Fibroblast of the aortic adventitia (primary cell): ENCODE measurements around the gene NEIL3. TPM values are rescaled to one million over a fixed set of nuclear protein-coding genes. Genes with fewer than 3 reads are reported as not detected.

Experiments used
- total RNA-seq: library from RNA; depleted of rRNA; stranded (reverse); fragments of >200 nt; gene quantifications from 2 replicates; pipeline ENCODE4 v1.2.3, GENCODE V29; 2012; ENCODE audit warnings: low replicate concordance

Gene NEIL3
- total RNA-seq, 1 donor = 20.8 TPM

Other genes with a start within 250 kb of the NEIL3 start
- 33.4 and 39.0 TPM in 2 replicates for gene AGA, start 132.6 kb downstream of the NEIL3 start, total RNA-seq